Measurements from ENCODE around the gene C1orf35.

The C1orf35 gene

GRCh38 chr1:228102791-228103620 lies at the start of gene C1orf35:
Gene C1orf35, minus strand, starts transcription at chr1:228103325. Its CDS starts 98 bp downstream, at chr1:228103227.
- no peak for TF ChIP-seq CTCF (IDR thresholded peaks at IDR 0.05; ENCODE audit: insufficient read depth, low read depth, low read length, missing control alignments)
- peak; percentile 94 for DNase-seq (ENCODE audit: low read depth)
- peak within 1 kb of the TSS; percentile 84 for H3K4me3 ChIP-seq (ENCODE audit: low read depth, low read length)

- DNase-seq (ENCODE audit: low read depth): no peak
- H3K4me3 ChIP-seq (ENCODE audit: low read depth, low read length): no peak overlapping the region
- no peak for TF ChIP-seq CTCF (IDR thresholded peaks at IDR 0.05; ENCODE audit: insufficient read depth, low read depth, low read length, missing control alignments)
These were observed 49.8 kb upstream of the C1orf35 start for GRCh38 chr1:228152918-228153258.

GRCh38 chr1:228152097-228152917 lies 49.2 kb upstream of the C1orf35 start:
- TF ChIP-seq CTCF (IDR thresholded peaks at IDR 0.05; ENCODE audit: insufficient read depth, low read depth, low read length, missing control alignments): no peak
- DNase-seq (ENCODE audit: low read depth): no peak
- H3K4me3 ChIP-seq (ENCODE audit: low read depth, low read length): no peak overlapping the region

- no peak overlapping the region for H3K4me3 ChIP-seq (ENCODE audit: low read depth, low read length)
- no peak for TF ChIP-seq CTCF (IDR thresholded peaks at IDR 0.05; ENCODE audit: insufficient read depth, low read depth, low read length, missing control alignments)
- no peak for DNase-seq (ENCODE audit: low read depth)
These were observed 48.2 kb upstream of the C1orf35 start for GRCh38 chr1:228151180-228151925.

- TF ChIP-seq CTCF (IDR thresholded peaks at IDR 0.05; ENCODE audit: insufficient read depth, low read depth, low read length, missing control alignments): no peak
- H3K4me3 ChIP-seq (ENCODE audit: low read depth, low read length): no peak overlapping the region
- no peak for DNase-seq (ENCODE audit: low read depth)
These were observed 47.5 kb upstream of the C1orf35 start for GRCh38 chr1:228150461-228151179.

GRCh38 chr1:228150120-228150460 lies 47.0 kb upstream of the C1orf35 start:
- no peak overlapping the region for H3K4me3 ChIP-seq (ENCODE audit: low read depth, low read length)
- TF ChIP-seq CTCF (IDR thresholded peaks at IDR 0.05; ENCODE audit: insufficient read depth, low read depth, low read length, missing control alignments): no peak
- DNase-seq (ENCODE audit: low read depth): no peak
